BLaER1 (cell line): ENCODE data around the gene PABPC1L2A.
"Not testable (repeated sequence)": the region's sequence is repeated elsewhere in the genome, so short reads cannot be mapped to it uniquely, and the experiment has no call there.

Experiments
- H3K27ac ChIP-seq: shearing (Covaris generic); formaldehyde crosslinking; 2 replicates; pipeline ENCODE4 v1.8.1; 2022
- H3K27me3 ChIP-seq: shearing (Covaris generic); formaldehyde crosslinking; 2 replicates; pipeline ENCODE4 v1.8.1; 2022
- H3K36me3 ChIP-seq: shearing (Covaris generic); formaldehyde crosslinking; 2 replicates; pipeline ENCODE4 v1.8.1; 2022
- H3K4me1 ChIP-seq: shearing (Covaris generic); formaldehyde crosslinking; 2 replicates; pipeline ENCODE4 v1.8.1; 2022
- H3K4me2 ChIP-seq: shearing (Covaris generic); formaldehyde crosslinking; 2 replicates; pipeline ENCODE4 v1.8.1; 2022
- H3K4me3 ChIP-seq: shearing (Covaris generic); formaldehyde crosslinking; 2 replicates; pipeline ENCODE4 v1.8.1; 2022
- H3K9ac ChIP-seq: shearing (Covaris generic); formaldehyde crosslinking; 2 replicates; pipeline ENCODE4 v1.8.1; 2022
- H3K9me3 ChIP-seq: shearing (Covaris generic); formaldehyde crosslinking; 2 replicates; pipeline ENCODE4 v1.8.1; 2022
- H4K20me1 ChIP-seq: shearing (Covaris generic); formaldehyde crosslinking; 2 replicates; pipeline ENCODE4 v1.8.1; 2022
- Cebpa-rat ChIP-seq: shearing (Covaris generic); IDR thresholded peaks from 2 replicates; pipeline ENCODE4 v1.8.1; 2022

PABPC1L2A gene

GRCh38 chrX:73079024-73079562, at the start of gene PABPC1L2A:
TSS of gene PABPC1L2A (minus strand) at chrX:73079512. CDS start at chrX:73079386, 126 bp downstream.
- not testable (repeated sequence) for H3K4me1 ChIP-seq, H3K9ac ChIP-seq, H4K20me1 ChIP-seq, H3K27me3 ChIP-seq, H3K36me3 ChIP-seq, H3K4me2 ChIP-seq, H3K9me3 ChIP-seq, H3K27ac ChIP-seq, H3K4me3 ChIP-seq

GRCh38 chrX:73127700-73128241, 48.5 kb upstream of the PABPC1L2A start:
- H3K4me3 ChIP-seq = no peak overlapping the region

GRCh38 chrX:73126240-73126639, 46.9 kb upstream of the PABPC1L2A start:
- Histone ChIP-seq H3K27me3 (peaks cover 39% of the 10 kb centered on the region), H3K27ac (no peak overlapping the region), H3K36me3 (no peaks in the 10 kb centered on the region), H3K4me1 (no peaks in the 10 kb centered on the region), H3K4me3 (no peak overlapping the region), H3K4me2 (no peak overlapping the region), H3K9me3 (no peaks in the 10 kb centered on the region), H4K20me1 (no peaks in the 10 kb centered on the region), H3K9ac (no peak overlapping the region)
- TF ChIP-seq Cebpa-rat = no peak

More at GRCh38 chrX:73127700-73128241, 48.5 kb upstream of the PABPC1L2A start:
- TF ChIP-seq Cebpa-rat = no peak
- Histone ChIP-seq H3K27me3 (peaks cover 45% of the 10 kb centered on the region), H3K9ac (no peak overlapping the region), H3K27ac (no peak overlapping the region), H3K9me3 (no peaks in the 10 kb centered on the region), H3K4me2 (no peak overlapping the region), H3K4me1 (no peaks in the 10 kb centered on the region), H4K20me1 (no peaks in the 10 kb centered on the region), H3K36me3 (no peaks in the 10 kb centered on the region)

GRCh38 chrX:73099505-73099904, 20.2 kb upstream of the PABPC1L2A start:
- peaks cover 26% of the 10 kb centered on the region for H3K9me3 ChIP-seq
- not testable (repeated sequence) for H3K36me3 ChIP-seq, H3K4me1 ChIP-seq, H3K4me3 ChIP-seq, H3K4me2 ChIP-seq, H4K20me1 ChIP-seq, H3K9ac ChIP-seq, H3K27ac ChIP-seq
- peaks cover 23% of the 10 kb centered on the region for H3K27me3 ChIP-seq

GRCh38 chrX:73086766-73087165, 7.5 kb upstream of the PABPC1L2A start:
- H3K4me2 ChIP-seq, H4K20me1 ChIP-seq, H3K9me3 ChIP-seq, H3K36me3 ChIP-seq, H3K27ac ChIP-seq, H3K4me3 ChIP-seq, H3K4me1 ChIP-seq, H3K9ac ChIP-seq: not testable (repeated sequence)
- peaks cover 35% of the 10 kb centered on the region for H3K27me3 ChIP-seq

GRCh38 chrX:73079884-73080283, 572 bp upstream of the PABPC1L2A start:
- not testable (repeated sequence) for H3K9me3 ChIP-seq, H3K36me3 ChIP-seq, H3K27ac ChIP-seq, H3K4me2 ChIP-seq, H3K4me1 ChIP-seq, H4K20me1 ChIP-seq, H3K27me3 ChIP-seq, H3K4me3 ChIP-seq, H3K9ac ChIP-seq

- not testable (repeated sequence) for H3K36me3 ChIP-seq, H3K4me2 ChIP-seq, H3K27ac ChIP-seq, H3K9ac ChIP-seq, H4K20me1 ChIP-seq, H3K4me3 ChIP-seq, H3K4me1 ChIP-seq, H3K9me3 ChIP-seq
- H3K27me3 ChIP-seq = peaks cover 13% of the 10 kb centered on the region; the same call in 1 of the 2 replicates
Observed at GRCh38 chrX:73078597-73078996, 715 bp downstream of the PABPC1L2A start.

- TF ChIP-seq Cebpa-rat = no peak
Observed at GRCh38 chrX:73076838-73077237, 2.5 kb downstream of the PABPC1L2A start.

GRCh38 chrX:73069365-73070035, 9.8 kb downstream of the PABPC1L2A start:
- TF ChIP-seq Cebpa-rat = no peak
- Histone ChIP-seq H3K9ac (no peak overlapping the region), H3K4me1 (no peaks in the 10 kb centered on the region)

More at GRCh38 chrX:73076838-73077237, 2.5 kb downstream of the PABPC1L2A start:
- Histone ChIP-seq H3K9ac (no peak overlapping the region), H3K4me2 (no peak overlapping the region), H3K27me3 (peaks cover 24% of the 10 kb centered on the region; the same call in 1 of the 2 replicates), H3K4me1 (no peaks in the 10 kb centered on the region), H3K27ac (no peak overlapping the region), H3K4me3 (no peak overlapping the region), H3K36me3 (no peaks in the 10 kb centered on the region), H4K20me1 (no peaks in the 10 kb centered on the region), H3K9me3 (no peaks in the 10 kb centered on the region)

GRCh38 chrX:73068467-73069364, 10.6 kb downstream of the PABPC1L2A start:
- peaks cover 38% of the 10 kb centered on the region for H3K9me3 ChIP-seq
- H3K4me2 ChIP-seq = no peak overlapping the region
- no peak overlapping the region for H3K9ac ChIP-seq

More at GRCh38 chrX:73069365-73070035, 9.8 kb downstream of the PABPC1L2A start:
- H4K20me1 ChIP-seq = no peaks in the 10 kb centered on the region
- no peak overlapping the region for H3K4me3 ChIP-seq
- no peaks in the 10 kb centered on the region for H3K36me3 ChIP-seq
- no peak overlapping the region for H3K27ac ChIP-seq
- H3K4me2 ChIP-seq = no peak overlapping the region
- H3K9me3 ChIP-seq = peaks cover 38% of the 10 kb centered on the region
- peaks cover 28% of the 10 kb centered on the region; the same call in 1 of the 2 replicates for H3K27me3 ChIP-seq

GRCh38 chrX:73067761-73068466, 11.4 kb downstream of the PABPC1L2A start:
- not testable (repeated sequence) for H3K9ac ChIP-seq, H3K4me2 ChIP-seq, H3K4me3 ChIP-seq, H3K4me1 ChIP-seq, H3K36me3 ChIP-seq, H3K27ac ChIP-seq, H4K20me1 ChIP-seq
- Histone ChIP-seq H3K9me3 (peaks cover 38% of the 10 kb centered on the region), H3K27me3 (peaks cover 21% of the 10 kb centered on the region; the same call in 1 of the 2 replicates)

More at GRCh38 chrX:73068467-73069364, 10.6 kb downstream of the PABPC1L2A start:
- Histone ChIP-seq H3K27me3 (peaks cover 25% of the 10 kb centered on the region; the same call in 1 of the 2 replicates), H3K27ac (no peak overlapping the region), H3K36me3 (no peaks in the 10 kb centered on the region), H3K4me3 (no peak overlapping the region), H3K4me1 (no peaks in the 10 kb centered on the region), H4K20me1 (no peaks in the 10 kb centered on the region)
- TF ChIP-seq Cebpa-rat = no peak
